ENCODE data around the gene GRXCR1. TPM values are rescaled to one million over a fixed set of nuclear protein-coding genes. Genes with fewer than 3 reads are reported as not detected.

Gene GRXCR1
- total and polyA plus RNA-seq, 2 experiments from 2014 or later = not detected

- TF ChIP-seq REST (IDR thresholded peaks at IDR 0.05; ENCODE audit: unreplicated experiment) = no peak
Measured at GRCh38 chr4:43014256-43014655, 121.7 kb downstream of the GRXCR1 start (continued).

- Histone ChIP-seq H3K36me3 (ENCODE audit: insufficient read depth) (no peaks in the 10 kb centered on the region), H3K27me3 (ENCODE audit: insufficient read depth) (no peaks in the 10 kb centered on the region), H3K4me3 (no peak overlapping the region), H3K4me2 (no peak overlapping the region), H3K79me2 (replicated peaks; ENCODE audit: insufficient read depth) (no peaks in the 10 kb centered on the region), H3K4me1 (ENCODE audit: insufficient read depth) (no peaks in the 10 kb centered on the region), H4K20me1 (replicated peaks; ENCODE audit: insufficient read depth) (no peaks in the 10 kb centered on the region), H3K9me2 (ENCODE audit: insufficient read depth) (no peaks in the 10 kb centered on the region), H3F3A (replicated peaks; ENCODE audit: low read depth) (no peaks in the 10 kb centered on the region), H3K27ac (ENCODE audit: low read depth) (no peak overlapping the region), H2AFZ (no peak overlapping the region)
- Mint-ChIP-seq H3K4me3 (no peak overlapping the region), H3K9me3 (no peaks in the 10 kb centered on the region), H3K36me3 (ENCODE audit: low read depth) (no peaks in the 10 kb centered on the region), H3K27me3 (ENCODE audit: insufficient read depth, low read depth, poor library complexity) (no peaks in the 10 kb centered on the region), H3K4me1 (no peaks in the 10 kb centered on the region), H3K27ac (no peak overlapping the region)
- TF ChIP-seq POLR2AphosphoS5 (IDR thresholded peaks at IDR 0.05; ENCODE audit: low read depth) (no peak), NANOG (IDR thresholded peaks at IDR 0.05; ENCODE audit: borderline replicate concordance) (no peak), CTCF (conservative IDR thresholded peaks at IDR 0.05; ENCODE audit: low read depth in 2 of 2) (no peak)
- no peak for DNase-seq (ENCODE audit: low spot score)
- no peak for ATAC-seq
Measured at GRCh38 chr4:43041632-43042031, 149.1 kb downstream of the GRXCR1 start.

GRCh38 chr4:43047058-43047457 is 154.5 kb downstream of the GRXCR1 start:
- H3K27ac Mint-ChIP-seq = no peak overlapping the region
- no peak overlapping the region for H3K4me3 Mint-ChIP-seq
- Histone ChIP-seq H3K36me3 (ENCODE audit: insufficient read depth) (no peaks in the 10 kb centered on the region), H3K4me1 (ENCODE audit: insufficient read depth) (no peaks in the 10 kb centered on the region), H3K9me2 (ENCODE audit: insufficient read depth) (no peaks in the 10 kb centered on the region), H3K79me2 (replicated peaks; ENCODE audit: insufficient read depth) (no peaks in the 10 kb centered on the region), H3K4me3 (no peak overlapping the region), H2AFZ (0 out of 2 replicates have a peak overlapping the region, but pooled peaks have one; percentile 12), H3F3A (replicated peaks; ENCODE audit: low read depth) (no peaks in the 10 kb centered on the region), H3K4me2 (no peak overlapping the region), H3K27me3 (ENCODE audit: insufficient read depth) (no peaks in the 10 kb centered on the region), H3K27ac (ENCODE audit: low read depth) (no peak overlapping the region), H4K20me1 (replicated peaks; ENCODE audit: insufficient read depth) (no peaks in the 10 kb centered on the region)
- no peaks in the 10 kb centered on the region for H3K27me3 Mint-ChIP-seq (ENCODE audit: insufficient read depth, low read depth, poor library complexity)
- ATAC-seq (no peak), DNase-seq (ENCODE audit: low spot score) (no peak)
- no peaks in the 10 kb centered on the region for H3K36me3 Mint-ChIP-seq (ENCODE audit: low read depth)
- H3K9me3 Mint-ChIP-seq = no peaks in the 10 kb centered on the region
- H3K4me1 Mint-ChIP-seq = no peaks in the 10 kb centered on the region
- no peak for TF ChIP-seq ETS1 (IDR thresholded peaks at IDR 0.05)
- no peak for TF ChIP-seq EZH2phosphoT487 (IDR thresholded peaks at IDR 0.05; ENCODE audit: unreplicated experiment)
- TF ChIP-seq ZNF462 (CRISPR knock-in tag; IDR thresholded peaks at IDR 0.05) = no peak
